ENCODE results near the gene VIL1.

- TF ChIP-seq CTCF (IDR thresholded peaks at IDR 0.05): no peak
- no peak for TF ChIP-seq POLR2A (IDR thresholded peaks at IDR 0.05)
Measured at GRCh38 chr2:218431878-218432277, 13.0 kb downstream of the VIL1 start.
